ENCODE results near the gene ADAMTS17. TPM values are rescaled to one million over a fixed set of nuclear protein-coding genes. Genes with fewer than 3 reads are reported as not detected.

The ADAMTS17 gene
- total and polyA plus RNA-seq, 9 of the 15 experiments (the other 6 are each of a cell fraction or from before 2014, with no cell fraction given), result 0.01 to 0.14 (median 0.07) TPM; not detected in 6

DNA sequence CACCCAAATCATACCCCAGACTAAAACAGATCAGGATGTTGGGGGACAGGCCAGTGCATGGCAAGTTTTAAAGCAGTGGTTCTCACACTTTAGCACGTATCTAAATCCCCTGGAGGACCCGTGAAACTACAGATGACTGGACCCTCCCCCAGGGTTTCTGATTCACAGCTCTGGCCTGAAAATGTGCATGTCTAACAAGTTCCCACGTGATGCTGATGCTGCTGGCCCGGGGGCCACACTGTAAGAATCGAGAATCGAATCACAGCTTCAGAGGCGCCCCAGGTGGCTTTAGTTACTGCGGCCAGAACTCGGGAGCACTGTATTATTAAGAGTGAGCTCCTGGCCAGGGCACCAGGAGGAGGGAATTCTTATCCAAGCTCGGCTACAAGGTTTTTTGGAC lies 11.6 kb downstream of the ADAMTS17 start:
- ChIA-PET CTCF (ENCODE audit: low intra/inter-chr PET ratio) (no interaction called here), POLR2A (interaction anchor here (0.8 to 1.0 kb wide), 2 partner anchors 9 to 20 kb away, joined by 3 read pairs; no protein-coding TSS in a partner anchor)
- DNase-seq (ENCODE audit: extremely low read depth in 1 of 4, low spot score in 3 of 4), result no peak
- 0% methylated on average over 8 of the region's 10 CpGs for WGBS (ENCODE audit: insufficient coverage, low coverage, missing lambda C conversion rate)
- intact Hi-C loops (cut with micrococcal nuclease), result no loop called here
- H3K4me3 ChIP-seq, result no peak overlapping the region
- no peaks in the 10 kb centered on the region; the same call in 1 of the 2 replicates for H4K20me1 ChIP-seq (replicated peaks; ENCODE audit: control insufficient read depth, insufficient read depth, low read length)
- no peaks in the 10 kb centered on the region for H3K9me1 ChIP-seq (ENCODE audit: control insufficient read depth, insufficient read depth, low read length)
- H3K79me2 ChIP-seq (ENCODE audit: control insufficient read depth, insufficient read depth, low read length), result no peaks in the 10 kb centered on the region
- in situ Hi-C loops (cut with MboI), result loop anchor here (5.0 kb wide), 1 partner anchor 677 kb away; no protein-coding TSS in a partner anchor
- no peak overlapping the region for H3K27ac ChIP-seq (ENCODE audit: extremely low read depth, low read depth, low read length)
- FAIRE-seq, result no peak
- H3K4me1 ChIP-seq (replicated peaks in 1 of 2; ENCODE audit: control insufficient read depth in 2 of 2, insufficient read depth in 2 of 2, low read length in 2 of 2), result 0 out of 5 replicates have a peak, but pooled peaks cover 0 to 3% of the 10 kb centered on the region in 2 experiments
- H3K4me2 ChIP-seq (ENCODE audit: insufficient read depth, low read length), result no peak overlapping the region
- TF ChIP-seq, protein P1, sequence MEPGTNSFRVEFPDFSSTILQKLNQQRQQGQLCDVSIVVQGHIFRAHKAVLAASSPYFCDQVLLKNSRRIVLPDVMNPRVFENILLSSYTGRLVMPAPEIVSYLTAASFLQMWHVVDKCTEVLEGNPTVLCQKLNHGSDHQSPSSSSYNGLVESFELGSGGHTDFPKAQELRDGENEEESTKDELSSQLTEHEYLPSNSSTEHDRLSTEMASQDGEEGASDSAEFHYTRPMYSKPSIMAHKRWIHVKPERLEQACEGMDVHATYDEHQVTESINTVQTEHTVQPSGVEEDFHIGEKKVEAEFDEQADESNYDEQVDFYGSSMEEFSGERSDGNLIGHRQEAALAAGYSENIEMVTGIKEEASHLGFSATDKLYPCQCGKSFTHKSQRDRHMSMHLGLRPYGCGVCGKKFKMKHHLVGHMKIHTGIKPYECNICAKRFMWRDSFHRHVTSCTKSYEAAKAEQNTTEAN (CRISPR knock-in tag; IDR thresholded peaks at IDR 0.05), result no peak
- TF ChIP-seq ZNF212 (CRISPR knock-in tag; IDR thresholded peaks at IDR 0.05) (no peak), PTBP1 (IDR thresholded peaks at IDR 0.05; ENCODE audit: low read depth, low read length) (no peak), FUS (optimal IDR thresholded peaks at IDR 0.05; ENCODE audit: low read depth, low read length) (no peak), DMBX1 (CRISPR knock-in tag; IDR thresholded peaks at IDR 0.05; ENCODE audit: borderline replicate concordance) (no peak), POLR2A (conservative IDR thresholded peaks at IDR 0.05) (no peak), HDGF (IDR thresholded peaks at IDR 0.05) (no peak), KAT2B (IDR thresholded peaks at IDR 0.05; ENCODE audit: low read depth, low read length) (no peak)
- TF ChIP-seq, protein P2, sequence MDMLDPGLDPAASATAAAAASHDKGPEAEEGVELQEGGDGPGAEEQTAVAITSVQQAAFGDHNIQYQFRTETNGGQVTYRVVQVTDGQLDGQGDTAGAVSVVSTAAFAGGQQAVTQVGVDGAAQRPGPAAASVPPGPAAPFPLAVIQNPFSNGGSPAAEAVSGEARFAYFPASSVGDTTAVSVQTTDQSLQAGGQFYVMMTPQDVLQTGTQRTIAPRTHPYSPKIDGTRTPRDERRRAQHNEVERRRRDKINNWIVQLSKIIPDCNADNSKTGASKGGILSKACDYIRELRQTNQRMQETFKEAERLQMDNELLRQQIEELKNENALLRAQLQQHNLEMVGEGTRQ (CRISPR knock-in tag; IDR thresholded peaks at IDR 0.05), result no peak
- H3K36me3 ChIP-seq (ENCODE audit: control insufficient read depth, insufficient read depth, low read length), result no peaks in the 10 kb centered on the region
- no TSS peak for BruUV-seq (replicated peaks)
- H3K9me3 ChIP-seq (replicated peaks; ENCODE audit: control insufficient read depth, insufficient read depth, low read depth, low read length), result no peaks in the 10 kb centered on the region
- H3K9ac ChIP-seq (ENCODE audit: insufficient read depth in 1 of 2, low read depth in 2 of 2, low read length in 2 of 2), result no peak overlapping the region
- peaks cover 6 to 58% of the 10 kb centered on the region in 2 experiments; a peak in 4 of 5 replicates for H3K27me3 ChIP-seq (ENCODE audit: control insufficient read depth in 2 of 2, insufficient read depth in 2 of 2, low read length in 2 of 2)
- no peak overlapping the region for H2AFZ ChIP-seq (ENCODE audit: low read depth, low read length)
- ATAC-seq, result no peak
